SJCRH30 (cell line): Measurements from ENCODE around the gene ZMPSTE24. TPM values are rescaled to one million over a fixed set of nuclear protein-coding genes. Genes with fewer than 3 reads are reported as not detected.
A peak's percentile ranks its signal among the peaks of the same experiment; 100 is the strongest.

Experiments used
- DNase-seq, 2 experiments: peaks; one replicate each; pipeline ENCODE4 v3.0.0-alpha.2; 2015 to 2020
- H3K27ac ChIP-seq: fragments of 250-450 bp; sonication (Bioruptor Pico); 2 replicates; pipeline ENCODE4 v1.5.1; 2020; ENCODE audit warnings: mild to moderate bottlenecking, moderate library complexity
- H3K27me3 ChIP-seq: fragments of 250-450 bp; sonication (Bioruptor Pico); 2 replicates; pipeline ENCODE4 v1.5.1; 2020; ENCODE audit warnings: mild to moderate bottlenecking, moderate library complexity
- H3K36me3 ChIP-seq: fragments of 250-450 bp; sonication (Bioruptor Pico); 2 replicates; pipeline ENCODE4 v1.5.1; 2020; ENCODE audit warnings: mild to moderate bottlenecking, moderate library complexity
- H3K4me1 ChIP-seq: fragments of 250-450 bp; sonication (Bioruptor Pico); 2 replicates; pipeline ENCODE4 v1.5.1; 2020; ENCODE audit warnings: mild to moderate bottlenecking, moderate library complexity
- H3K4me3 ChIP-seq: fragments of 250-450 bp; sonication (Bioruptor Pico); 2 replicates; pipeline ENCODE4 v1.5.1; 2020; ENCODE audit warnings: mild to moderate bottlenecking, moderate library complexity
- H3K9me3 ChIP-seq: fragments of 250-450 bp; sonication (Bioruptor Pico); replicated peaks from 2 replicates; pipeline ENCODE4 v1.5.1; 2020; ENCODE audit warnings: mild to moderate bottlenecking, moderate library complexity
- total RNA-seq: library from RNA; depleted of rRNA; stranded (reverse); fragments of >200 nt; shearing (Covaris generic); gene quantifications from 2 replicates; pipeline ENCODE4 v1.2.3, GENCODE V29; 2014

The ZMPSTE24 gene
- total RNA-seq, 1 experiment from 2014 or later: 63.9 TPM

DNA sequence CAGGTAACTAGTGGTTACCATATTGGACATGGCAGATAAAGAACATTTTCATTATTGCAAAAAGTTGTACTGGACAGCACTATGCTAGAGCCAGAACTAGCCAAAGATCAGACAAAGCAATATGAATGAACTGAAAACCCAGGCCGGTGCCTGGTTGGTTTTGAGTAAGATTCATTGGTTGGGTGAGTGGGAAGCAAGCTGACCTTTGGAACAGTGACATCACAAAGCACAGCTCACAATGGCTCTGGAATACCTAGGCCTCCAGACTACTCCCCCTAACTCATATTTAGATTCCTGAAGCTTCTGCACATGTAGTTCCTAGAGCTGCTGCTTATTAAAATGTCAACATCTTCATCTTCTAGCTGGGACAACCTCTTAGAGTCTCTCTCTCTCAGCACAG, 10.4 kb upstream of the ZMPSTE24 start, which contains the start of gene TMCO2:
Gene TMCO2, plus strand, starts transcription at position 283 of the 400 bp plus-strand sequence. Its CDS starts 57 bp downstream, at position 340.
- H3K36me3 ChIP-seq: no peaks in the 10 kb centered on the region
- H3K9me3 ChIP-seq: no peaks in the 10 kb centered on the region
- no peaks in the 10 kb centered on the region for H3K27me3 ChIP-seq

DNA sequence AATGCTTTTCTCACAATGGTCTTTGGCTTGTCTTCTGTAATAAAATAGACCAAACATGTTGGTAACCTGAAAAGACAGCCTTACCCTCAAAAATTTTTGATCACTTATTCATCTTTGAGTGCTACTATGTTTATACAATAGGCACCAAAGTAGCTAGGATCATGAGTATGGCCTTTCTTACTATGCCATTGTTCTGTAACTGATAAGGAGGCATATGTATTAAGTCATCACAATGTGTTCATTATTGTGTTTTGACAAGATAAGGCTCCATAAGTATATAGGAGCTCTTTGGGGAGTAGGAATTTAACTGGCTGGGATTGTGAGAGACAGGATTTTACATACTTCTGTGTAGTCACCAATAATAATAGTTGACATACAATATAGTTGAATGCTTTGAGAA, 9.6 kb upstream of the ZMPSTE24 start:
- no peak for DNase-seq
- Histone ChIP-seq H3K4me3 (no peak overlapping the region), H3K27me3 (no peaks in the 10 kb centered on the region), H3K27ac (no peak overlapping the region), H3K4me1 (peaks cover 7% of the 10 kb centered on the region), H3K36me3 (no peaks in the 10 kb centered on the region), H3K9me3 (no peaks in the 10 kb centered on the region)

More for the DNA sequence above, 10.4 kb upstream of the ZMPSTE24 start, which contains the start of gene TMCO2:
- no peak for DNase-seq
- Histone ChIP-seq H3K4me1 (peaks cover 7% of the 10 kb centered on the region), H3K27ac (no peak within 1 kb of the TSS), H3K4me3 (no peak within 1 kb of the TSS)

GRCh38 chr1:40251456-40251855, 6.6 kb upstream of the ZMPSTE24 start:
- Histone ChIP-seq H3K27ac (no peak overlapping the region), H3K27me3 (no peaks in the 10 kb centered on the region), H3K9me3 (no peaks in the 10 kb centered on the region), H3K4me1 (0 out of 2 replicates have a peak, but pooled peaks cover 3% of the 10 kb centered on the region), H3K36me3 (no peaks in the 10 kb centered on the region), H3K4me3 (no peak overlapping the region)
- no peak for DNase-seq

- Histone ChIP-seq H3K4me3 (no peak overlapping the region), H3K4me1 (0 out of 2 replicates have a peak, but pooled peaks cover 6% of the 10 kb centered on the region), H3K36me3 (no peaks in the 10 kb centered on the region), H3K9me3 (no peaks in the 10 kb centered on the region), H3K27ac (no peak overlapping the region), H3K27me3 (no peaks in the 10 kb centered on the region)
- DNase-seq: no peak
Measured at GRCh38 chr1:40252601-40253000, 5.4 kb upstream of the ZMPSTE24 start.

- no peak overlapping the region for H3K4me3 ChIP-seq
- H3K4me1 ChIP-seq: 0 out of 2 replicates have a peak, but pooled peaks cover 6% of the 10 kb centered on the region
- no peak for DNase-seq
- H3K27me3 ChIP-seq: no peaks in the 10 kb centered on the region
- no peaks in the 10 kb centered on the region for H3K9me3 ChIP-seq
- no peak overlapping the region for H3K27ac ChIP-seq
- peaks cover 2% of the 10 kb centered on the region; the same call in 1 of the 2 replicates for H3K36me3 ChIP-seq
Measured at GRCh38 chr1:40255231-40255630, 2.8 kb upstream of the ZMPSTE24 start.

GRCh38 chr1:40256401-40257084, 1.5 kb upstream of the ZMPSTE24 start:
- Histone ChIP-seq H3K4me1 (0 out of 2 replicates have a peak, but pooled peaks cover 6% of the 10 kb centered on the region), H3K36me3 (peaks cover 15% of the 10 kb centered on the region), H3K9me3 (no peaks in the 10 kb centered on the region), H3K27me3 (no peaks in the 10 kb centered on the region), H3K4me3 (peak overlapping the region; percentile 81), H3K27ac (peak overlapping the region; percentile 85; the same call in 1 of the 2 replicates)
- no peak for DNase-seq

- H3K27ac ChIP-seq: peak overlapping the region; percentile 85
- DNase-seq: no peak
Measured at GRCh38 chr1:40257313-40257687, 736 bp upstream of the ZMPSTE24 start.

GRCh38 chr1:40258445-40258769, 371 bp downstream of the ZMPSTE24 start:
- no peak for DNase-seq
- H3K4me1 ChIP-seq: 0 out of 2 replicates have a peak, but pooled peaks cover 6% of the 10 kb centered on the region
- H3K36me3 ChIP-seq: peaks cover 32% of the 10 kb centered on the region
- peak overlapping the region; percentile 81 for H3K4me3 ChIP-seq
- H3K27me3 ChIP-seq: no peaks in the 10 kb centered on the region
- H3K27ac ChIP-seq: peak overlapping the region; percentile 41; the same call in 1 of the 2 replicates
- H3K9me3 ChIP-seq: no peaks in the 10 kb centered on the region

More at GRCh38 chr1:40257313-40257687, 736 bp upstream of the ZMPSTE24 start:
- H3K27me3 ChIP-seq: no peaks in the 10 kb centered on the region
- H3K36me3 ChIP-seq: peaks cover 22% of the 10 kb centered on the region
- H3K9me3 ChIP-seq: no peaks in the 10 kb centered on the region
- H3K4me3 ChIP-seq: peak overlapping the region; percentile 81
- H3K4me1 ChIP-seq: 0 out of 2 replicates have a peak, but pooled peaks cover 6% of the 10 kb centered on the region

DNA sequence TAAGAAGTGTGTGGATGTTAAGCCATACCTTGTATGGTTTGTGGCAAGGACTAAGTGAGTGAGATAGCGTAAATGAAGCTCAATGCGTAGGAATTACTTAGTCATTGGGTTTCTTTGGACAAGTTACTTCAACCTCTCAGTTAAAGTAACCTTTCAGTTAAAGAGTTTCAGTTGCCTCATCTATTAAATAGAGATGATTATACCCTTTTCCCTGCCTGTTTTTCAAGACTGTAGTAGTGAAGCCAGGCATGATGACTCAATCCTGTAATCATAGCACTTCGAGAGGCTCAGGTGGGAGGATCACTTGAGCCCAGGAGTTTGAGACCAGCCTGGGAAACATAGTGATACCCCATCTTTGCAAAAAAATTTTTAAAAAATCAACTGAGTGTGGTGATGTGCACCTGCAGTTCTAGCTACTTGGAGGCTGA, 6.3 kb downstream of the ZMPSTE24 start:
- Histone ChIP-seq H3K9me3 (no peaks in the 10 kb centered on the region), H3K4me3 (no peak overlapping the region), H3K4me1 (no peaks in the 10 kb centered on the region), H3K36me3 (peaks cover 64% of the 10 kb centered on the region), H3K27ac (no peak overlapping the region), H3K27me3 (no peaks in the 10 kb centered on the region)
- no peak for DNase-seq

- Histone ChIP-seq H3K36me3 (peaks cover 69% of the 10 kb centered on the region), H3K27ac (no peak overlapping the region), H3K4me1 (no peaks in the 10 kb centered on the region), H3K27me3 (no peaks in the 10 kb centered on the region), H3K4me3 (no peak overlapping the region), H3K9me3 (no peaks in the 10 kb centered on the region)
- no peak for DNase-seq
Measured at GRCh38 chr1:40265298-40265697, 7.3 kb downstream of the ZMPSTE24 start.

GRCh38 chr1:40265919-40266318, 7.9 kb downstream of the ZMPSTE24 start:
- Histone ChIP-seq H3K4me1 (no peaks in the 10 kb centered on the region), H3K27ac (no peak overlapping the region), H3K9me3 (no peaks in the 10 kb centered on the region), H3K27me3 (no peaks in the 10 kb centered on the region), H3K36me3 (peaks cover 69% of the 10 kb centered on the region), H3K4me3 (no peak overlapping the region)
- no peak for DNase-seq

- peaks cover 68% of the 10 kb centered on the region for H3K36me3 ChIP-seq
- no peak for DNase-seq
- H3K4me3 ChIP-seq: no peak overlapping the region
- no peaks in the 10 kb centered on the region for H3K4me1 ChIP-seq
- no peaks in the 10 kb centered on the region for H3K9me3 ChIP-seq
- H3K27ac ChIP-seq: no peak overlapping the region
- H3K27me3 ChIP-seq: no peaks in the 10 kb centered on the region
Measured at GRCh38 chr1:40266786-40267535, 8.9 kb downstream of the ZMPSTE24 start.

- Histone ChIP-seq H3K4me1 (no peaks in the 10 kb centered on the region), H3K27ac (no peak overlapping the region), H3K9me3 (no peaks in the 10 kb centered on the region), H3K36me3 (peaks cover 69% of the 10 kb centered on the region), H3K4me3 (no peak overlapping the region), H3K27me3 (no peaks in the 10 kb centered on the region)
- no peak for DNase-seq
Measured at GRCh38 chr1:40267767-40268187, 9.7 kb downstream of the ZMPSTE24 start.

DNA sequence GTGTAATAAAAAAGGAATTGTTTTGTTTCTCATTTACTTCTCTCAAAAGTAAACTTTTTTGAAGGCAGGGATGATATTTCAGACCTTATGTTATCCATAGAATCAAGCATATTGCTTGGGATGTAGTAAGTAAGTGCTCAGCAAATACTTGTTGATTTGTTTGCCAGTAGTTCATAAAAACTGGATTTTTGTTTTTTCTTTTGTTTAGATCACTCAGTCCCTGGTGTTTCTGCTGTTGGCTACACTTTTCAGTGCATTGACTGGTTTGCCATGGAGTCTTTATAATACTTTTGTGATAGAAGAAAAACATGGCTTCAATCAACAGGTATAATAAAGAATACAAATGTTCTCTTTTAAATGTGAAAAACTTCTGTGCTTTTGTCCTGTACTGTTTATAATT, 10.2 kb downstream of the ZMPSTE24 start:
- no peaks in the 10 kb centered on the region for H3K4me1 ChIP-seq
- no peak for DNase-seq
- no peak overlapping the region for H3K27ac ChIP-seq
- H3K27me3 ChIP-seq: no peaks in the 10 kb centered on the region
- H3K4me3 ChIP-seq: no peak overlapping the region
- H3K9me3 ChIP-seq: no peaks in the 10 kb centered on the region
- H3K36me3 ChIP-seq: peaks cover 68% of the 10 kb centered on the region

DNA sequence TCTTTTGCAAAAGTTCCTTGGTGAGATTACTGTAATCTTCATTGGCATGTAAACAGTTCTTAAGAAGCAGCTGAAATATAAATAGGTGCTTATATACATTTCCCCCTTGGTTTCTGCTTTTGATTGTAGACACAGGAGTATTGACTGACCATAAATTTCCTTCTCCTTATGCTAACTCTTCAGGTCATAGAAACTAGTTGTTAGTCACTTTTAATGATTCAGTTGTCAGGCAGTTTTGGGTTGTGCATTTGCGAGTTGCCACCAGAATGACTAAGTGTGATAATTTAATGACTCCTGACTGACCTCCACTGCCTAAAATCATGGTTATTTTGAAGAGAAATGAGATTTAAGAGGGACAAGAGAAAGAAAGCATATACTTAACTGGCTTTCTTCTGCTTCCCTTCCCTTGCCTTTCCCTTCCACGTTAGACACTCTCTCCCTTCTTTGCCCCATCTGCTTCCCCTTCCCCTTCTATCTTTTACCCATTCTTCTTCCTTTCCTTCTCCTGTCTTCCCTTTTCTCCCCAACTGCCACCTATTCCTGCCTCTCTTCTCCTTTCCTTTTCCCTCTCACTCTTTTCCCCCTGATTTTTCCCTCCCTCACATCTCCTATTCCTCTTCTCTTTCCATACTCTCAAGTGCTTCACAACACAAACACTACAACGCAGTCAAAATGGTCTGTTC, 12.3 kb downstream of the ZMPSTE24 start:
- no peak for DNase-seq
- Histone ChIP-seq H3K27me3 (no peaks in the 10 kb centered on the region), H3K9me3 (no peaks in the 10 kb centered on the region), H3K4me3 (no peak overlapping the region), H3K27ac (no peak overlapping the region), H3K36me3 (peaks cover 67% of the 10 kb centered on the region), H3K4me1 (no peaks in the 10 kb centered on the region)
